OCI-LY3 (cell line): Measurements from ENCODE around the gene WWOX.

Experiments used
- EZH2phosphoT487 ChIP-seq: fragments of 200-600 bp; shearing (Covaris generic); IDR thresholded peaks from 2 replicates; pipeline ENCODE4 v1.6.1; 2018; ENCODE audit warnings: antibody characterized with exemption, mixed run types, low read depth
- TF ChIP-seq, protein P1 (sequence below): fragments of 200-600, 300-600 bp; sonication (generic); IDR thresholded peaks from 2 replicates; pipeline ENCODE4 v1.5.1; 2014; ENCODE audit warnings: antibody characterized with exemption, low read length, low read depth

DNA sequence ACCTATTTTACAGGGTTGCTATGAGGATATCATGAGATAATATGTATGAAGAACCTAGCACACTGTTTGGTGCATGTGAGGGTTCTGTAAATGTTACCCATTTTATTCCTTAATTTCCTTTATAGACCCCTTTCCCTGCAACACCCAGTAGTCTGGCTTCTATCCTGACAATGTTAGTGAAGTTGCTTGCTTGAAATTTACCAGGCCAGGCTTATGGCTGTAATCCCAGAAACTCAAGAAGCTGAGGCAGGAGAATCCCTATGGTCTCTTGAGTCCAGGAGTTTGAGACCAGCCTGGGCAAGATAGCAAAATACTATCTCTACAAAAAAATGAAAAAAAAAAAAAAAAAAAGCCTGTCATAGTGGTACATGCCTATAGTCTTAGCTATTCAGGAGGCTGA is 779.1 kb downstream of the WWOX start:
- TF ChIP-seq, protein P1, sequence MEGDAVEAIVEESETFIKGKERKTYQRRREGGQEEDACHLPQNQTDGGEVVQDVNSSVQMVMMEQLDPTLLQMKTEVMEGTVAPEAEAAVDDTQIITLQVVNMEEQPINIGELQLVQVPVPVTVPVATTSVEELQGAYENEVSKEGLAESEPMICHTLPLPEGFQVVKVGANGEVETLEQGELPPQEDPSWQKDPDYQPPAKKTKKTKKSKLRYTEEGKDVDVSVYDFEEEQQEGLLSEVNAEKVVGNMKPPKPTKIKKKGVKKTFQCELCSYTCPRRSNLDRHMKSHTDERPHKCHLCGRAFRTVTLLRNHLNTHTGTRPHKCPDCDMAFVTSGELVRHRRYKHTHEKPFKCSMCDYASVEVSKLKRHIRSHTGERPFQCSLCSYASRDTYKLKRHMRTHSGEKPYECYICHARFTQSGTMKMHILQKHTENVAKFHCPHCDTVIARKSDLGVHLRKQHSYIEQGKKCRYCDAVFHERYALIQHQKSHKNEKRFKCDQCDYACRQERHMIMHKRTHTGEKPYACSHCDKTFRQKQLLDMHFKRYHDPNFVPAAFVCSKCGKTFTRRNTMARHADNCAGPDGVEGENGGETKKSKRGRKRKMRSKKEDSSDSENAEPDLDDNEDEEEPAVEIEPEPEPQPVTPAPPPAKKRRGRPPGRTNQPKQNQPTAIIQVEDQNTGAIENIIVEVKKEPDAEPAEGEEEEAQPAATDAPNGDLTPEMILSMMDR = no peak
- TF ChIP-seq EZH2phosphoT487 = no peak
